ENCODE results near the gene TLR7. TPM values are rescaled to one million over a fixed set of nuclear protein-coding genes. Genes with fewer than 3 reads are reported as not detected.

TLR7 gene
- polyA plus RNA-seq, 1 donor (not counting 4 experiments of a cell fraction or from before 2014, with no cell fraction given), result not detected

- H3K27me3 ChIP-seq (ENCODE audit: control insufficient read depth, extremely low read depth, insufficient read depth, low read length), result no peaks in the 10 kb centered on the region
- no peak overlapping the region for H3K4me2 ChIP-seq (ENCODE audit: control insufficient read depth, extremely low read depth, insufficient read depth, low read depth, low read length)
- FAIRE-seq, result no peak
- H3K9ac ChIP-seq (ENCODE audit: control insufficient read depth, extremely low read depth, insufficient read depth, low read length), result no peak overlapping the region
- H2AFZ ChIP-seq (ENCODE audit: control insufficient read depth, low read length), result no peak overlapping the region
- no peak overlapping the region for H3K4me3 ChIP-seq (ENCODE audit: control insufficient read depth in 2 of 3, extremely low read depth in 1 of 3, insufficient read depth in 2 of 3, low read depth in 1 of 3, low read length in 3 of 3)
- H3K36me3 ChIP-seq (ENCODE audit: control insufficient read depth in 2 of 2, extremely low read depth in 1 of 2, insufficient read depth in 2 of 2, low read length in 2 of 2), result no peaks in the 10 kb centered on the region
- no peak overlapping the region for H3K27ac ChIP-seq (ENCODE audit: control insufficient read depth, insufficient read depth, low read length)
- H3K9me1 ChIP-seq (ENCODE audit: control insufficient read depth, extremely low read depth, insufficient read depth, low read length), result no peaks in the 10 kb centered on the region
- no peaks in the 10 kb centered on the region for H3K4me1 ChIP-seq (ENCODE audit: control insufficient read depth, extremely low read depth, insufficient read depth, low read length)
- H4K20me1 ChIP-seq (ENCODE audit: control insufficient read depth, extremely low read depth, insufficient read depth, low read length), result no peaks in the 10 kb centered on the region
- DNase-seq (ENCODE audit: low read depth, low spot score), result no peak
- dilution Hi-C loops (cut with MboI; ENCODE audit: extremely low pct_ligation_motif_present, low sequenced_read_pairs), result no loop called here
- TF ChIP-seq, protein P1, sequence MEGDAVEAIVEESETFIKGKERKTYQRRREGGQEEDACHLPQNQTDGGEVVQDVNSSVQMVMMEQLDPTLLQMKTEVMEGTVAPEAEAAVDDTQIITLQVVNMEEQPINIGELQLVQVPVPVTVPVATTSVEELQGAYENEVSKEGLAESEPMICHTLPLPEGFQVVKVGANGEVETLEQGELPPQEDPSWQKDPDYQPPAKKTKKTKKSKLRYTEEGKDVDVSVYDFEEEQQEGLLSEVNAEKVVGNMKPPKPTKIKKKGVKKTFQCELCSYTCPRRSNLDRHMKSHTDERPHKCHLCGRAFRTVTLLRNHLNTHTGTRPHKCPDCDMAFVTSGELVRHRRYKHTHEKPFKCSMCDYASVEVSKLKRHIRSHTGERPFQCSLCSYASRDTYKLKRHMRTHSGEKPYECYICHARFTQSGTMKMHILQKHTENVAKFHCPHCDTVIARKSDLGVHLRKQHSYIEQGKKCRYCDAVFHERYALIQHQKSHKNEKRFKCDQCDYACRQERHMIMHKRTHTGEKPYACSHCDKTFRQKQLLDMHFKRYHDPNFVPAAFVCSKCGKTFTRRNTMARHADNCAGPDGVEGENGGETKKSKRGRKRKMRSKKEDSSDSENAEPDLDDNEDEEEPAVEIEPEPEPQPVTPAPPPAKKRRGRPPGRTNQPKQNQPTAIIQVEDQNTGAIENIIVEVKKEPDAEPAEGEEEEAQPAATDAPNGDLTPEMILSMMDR (optimal IDR thresholded peaks at IDR 0.05 in 1 of 3, IDR thresholded peaks at IDR 0.05 in 1 of 3, conservative IDR thresholded peaks at IDR 0.05 in 1 of 3; ENCODE audit: extremely low read depth in 1 of 3, insufficient read depth in 2 of 3, low read length in 3 of 3), result no peak
- TF ChIP-seq EZH2 (IDR thresholded peaks at IDR 0.05; ENCODE audit: low read length), result no peak
- no peaks in the 10 kb centered on the region for H3K79me2 ChIP-seq (ENCODE audit: control insufficient read depth, insufficient read depth, low read length)
- H3K9me3 ChIP-seq (ENCODE audit: control insufficient read depth, low read depth, low read length), result no peaks in the 10 kb centered on the region
These were observed 31.2 kb downstream of the TLR7 start for GRCh38 chrX:12898073-12898472.

- Histone ChIP-seq H3K4me3 (ENCODE audit: control insufficient read depth in 2 of 3, extremely low read depth in 1 of 3, insufficient read depth in 2 of 3, low read depth in 1 of 3, low read length in 3 of 3) (no peak overlapping the region), H4K20me1 (ENCODE audit: control insufficient read depth, extremely low read depth, insufficient read depth, low read length) (no peaks in the 10 kb centered on the region), H3K9me3 (ENCODE audit: control insufficient read depth, low read depth, low read length) (no peaks in the 10 kb centered on the region), H2AFZ (ENCODE audit: control insufficient read depth, low read length) (no peak overlapping the region), H3K9ac (ENCODE audit: control insufficient read depth, extremely low read depth, insufficient read depth, low read length) (no peak overlapping the region), H3K27me3 (ENCODE audit: control insufficient read depth, extremely low read depth, insufficient read depth, low read length) (no peaks in the 10 kb centered on the region), H3K4me2 (ENCODE audit: control insufficient read depth, extremely low read depth, insufficient read depth, low read depth, low read length) (no peak overlapping the region), H3K9me1 (ENCODE audit: control insufficient read depth, extremely low read depth, insufficient read depth, low read length) (no peaks in the 10 kb centered on the region), H3K36me3 (ENCODE audit: control insufficient read depth in 2 of 2, extremely low read depth in 1 of 2, insufficient read depth in 2 of 2, low read length in 2 of 2) (no peaks in the 10 kb centered on the region), H3K4me1 (ENCODE audit: control insufficient read depth, extremely low read depth, insufficient read depth, low read length) (no peaks in the 10 kb centered on the region), H3K27ac (ENCODE audit: control insufficient read depth, insufficient read depth, low read length) (no peak overlapping the region), H3K79me2 (ENCODE audit: control insufficient read depth, insufficient read depth, low read length) (no peaks in the 10 kb centered on the region)
- no peak for DNase-seq (ENCODE audit: low read depth, low spot score)
- TF ChIP-seq EZH2 (IDR thresholded peaks at IDR 0.05; ENCODE audit: low read length), result no peak
- TF ChIP-seq, protein P1 (optimal IDR thresholded peaks at IDR 0.05 in 1 of 3, IDR thresholded peaks at IDR 0.05 in 1 of 3, conservative IDR thresholded peaks at IDR 0.05 in 1 of 3; ENCODE audit: extremely low read depth in 1 of 3, insufficient read depth in 2 of 3, low read length in 3 of 3), result no peak
- dilution Hi-C loops (cut with MboI; ENCODE audit: extremely low pct_ligation_motif_present, low sequenced_read_pairs), result no loop called here
- FAIRE-seq, result no peak
These were observed 32.6 kb downstream of the TLR7 start for GRCh38 chrX:12899506-12899905.
